GM12801 (cell line): ENCODE data around the gene PNMT.

Source experiments
- CTCF ChIP-seq: IDR thresholded peaks from one replicate; pipeline ENCODE4 v1.5.1; 2011; ENCODE audit warnings: control low read depth; ENCODE audit not compliant: insufficient read length; ENCODE audit errors: extremely low read depth

PNMT gene

DNA sequence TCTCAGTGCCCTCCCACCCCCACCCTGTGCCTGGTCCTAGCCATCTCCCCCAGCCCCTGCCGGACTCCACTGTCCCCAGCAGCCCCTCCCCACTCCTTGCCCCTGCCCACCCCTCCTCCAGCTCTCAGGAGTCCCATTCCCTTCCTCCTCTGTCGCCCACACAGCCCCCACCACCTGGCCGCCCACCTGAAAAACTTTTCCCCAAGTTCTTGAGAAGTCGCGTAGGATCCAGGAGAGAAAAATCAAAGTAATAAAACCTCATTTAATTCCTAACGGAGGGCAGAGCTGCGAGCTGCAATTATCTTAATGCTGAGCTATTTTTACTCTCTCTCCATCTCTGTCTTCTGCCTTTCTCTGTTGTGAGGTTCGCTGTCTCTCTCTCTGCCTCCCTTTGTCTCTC lies 43.9 kb upstream of the PNMT start:
- no peak for TF ChIP-seq CTCF

GRCh38 chr17:39625198-39625785 lies 43.0 kb upstream of the PNMT start:
- no peak for TF ChIP-seq CTCF

GRCh38 chr17:39626171-39627046 lies 41.8 kb upstream of the PNMT start, which contains the start of gene PPP1R1B:
PPP1R1B (plus strand) TSS chr17:39626952; CDS start chr17:39627393, 441 bp downstream.
- TF ChIP-seq CTCF, result no peak

GRCh38 chr17:39627047-39627711 lies 41.1 kb upstream of the PNMT start:
- TF ChIP-seq CTCF, result no peak

DNA sequence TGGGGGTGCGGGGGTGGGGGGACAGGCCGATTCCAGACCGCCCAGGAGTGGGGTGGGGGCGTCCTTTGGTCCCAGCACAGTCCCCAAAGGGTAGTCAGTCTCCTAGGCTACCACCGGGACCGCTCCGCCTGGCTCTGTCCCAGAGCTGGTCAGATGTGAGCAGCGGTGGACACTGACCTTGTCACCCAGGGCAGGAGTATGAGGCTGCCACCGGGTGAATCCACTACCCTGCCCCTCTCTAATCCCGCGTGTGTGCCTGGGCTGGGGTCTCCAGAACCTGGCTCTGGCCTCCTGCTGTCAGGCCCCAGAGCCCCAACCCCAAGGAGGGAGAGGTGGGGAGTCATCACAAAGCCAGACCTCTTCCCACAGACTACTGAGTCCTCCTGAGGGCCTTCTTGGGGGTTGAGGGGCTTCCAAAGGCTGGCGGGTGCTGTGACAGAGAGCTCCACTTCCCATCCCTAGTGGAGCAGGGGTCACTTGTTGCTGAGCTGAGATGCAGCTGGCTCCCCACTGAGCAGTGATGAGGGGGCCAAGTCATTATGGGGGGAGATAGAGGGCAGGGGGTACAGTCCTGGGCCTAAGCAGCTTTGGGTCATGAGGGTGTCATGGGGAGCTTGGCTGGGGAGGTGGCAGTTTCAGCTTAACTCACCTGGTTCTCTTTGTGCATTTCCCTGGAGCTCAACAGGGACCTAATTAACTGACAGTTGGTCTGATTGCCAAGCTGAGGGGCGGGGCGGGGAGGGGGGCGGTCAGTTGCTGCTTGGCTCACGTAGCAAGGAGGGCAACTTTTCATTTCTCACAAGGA lies 40.3 kb upstream of the PNMT start:
- no peak for TF ChIP-seq CTCF

- TF ChIP-seq CTCF, result no peak
Observed at GRCh38 chr17:39628655-39629493, 39.4 kb upstream of the PNMT start.
